Naive B cell (primary cell): ENCODE data around the gene ADGRE1. TPM values are rescaled to one million over a fixed set of nuclear protein-coding genes. Genes with fewer than 3 reads are reported as not detected.

Source experiments
- ATAC-seq, 2 donors: fragments of 150-1000 bp; cut with Tn5 transposase; 2 replicates each; pipeline ENCODE4 v1.10.0; 2021; ENCODE audit warnings: low read depth in 2 of 2, mild to moderate bottlenecking in 2 of 2, moderate library complexity in 2 of 2
- DNase-seq: peaks from one replicate; pipeline ENCODE4 v3.0.0; 2022
- H3K27ac Mint-ChIP-seq, 6 donors: one replicate each; pipeline ENCODE4 v1.8.0; 2020 to 2022; ENCODE audit warnings: mild to moderate bottlenecking in 6 of 6, mixed read lengths in 6 of 6, moderate library complexity in 5 of 6, inconsistent platforms in 2 of 6
- H3K27me3 Mint-ChIP-seq, 3 donors: one replicate each; pipeline ENCODE4 v1.8.0; 2021 to 2022; ENCODE audit warnings: mixed read lengths in 3 of 3, mild to moderate bottlenecking in 1 of 3
- H3K36me3 Mint-ChIP-seq, 2 donors: one replicate each; pipeline ENCODE4 v1.8.0; 2020 to 2022; ENCODE audit warnings: mixed read lengths in 2 of 2, inconsistent platforms in 1 of 2, mild to moderate bottlenecking in 1 of 2
- H3K4me1 Mint-ChIP-seq, 3 donors: one replicate each; pipeline ENCODE4 v1.8.0; 2020 to 2022; ENCODE audit warnings: mixed read lengths in 3 of 3, inconsistent platforms in 1 of 3, mild to moderate bottlenecking in 1 of 3, moderate library complexity in 1 of 3
- H3K4me3 Mint-ChIP-seq, 8 donors: one replicate each; pipeline ENCODE4 v1.8.0; 2020 to 2022; ENCODE audit warnings: mild to moderate bottlenecking in 8 of 8, mixed read lengths in 8 of 8, moderate library complexity in 8 of 8, inconsistent platforms in 2 of 8
- H3K9me3 Mint-ChIP-seq, 7 donors: one replicate each; pipeline ENCODE4 v1.8.0; 2020 to 2022; ENCODE audit warnings: mixed read lengths in 7 of 7, mild to moderate bottlenecking in 5 of 7, inconsistent platforms in 2 of 7, moderate library complexity in 1 of 7
- polyA plus RNA-seq, 6 donors: library from polyadenylated mRNA; unstranded; fragments of 300-500 nt; fragmentation: Illumina TruSeq; gene quantifications; one replicate each; pipeline ENCODE4 v1.2.3, GENCODE V29; 2021; ENCODE audit warnings: low read depth in 6 of 6

ADGRE1 gene
- polyA plus RNA-seq, 6 donors from 2014 or later = 0.44 to 0.67 (median 0.52) TPM; not detected in 3

- Mint-ChIP-seq H3K36me3 (peaks cover 8 to 35% of the 10 kb centered on the region in 2 donors), H3K4me3 (no peak overlapping the region), H3K27me3 (peaks cover 21 to 40% (median 32%) of the 10 kb centered on the region in 3 donors), H3K4me1 (peaks cover 12 to 20% (median 19%) of the 10 kb centered on the region in 3 donors), H3K9me3 (peaks cover 18 to 52% (median 27%) of the 10 kb centered on the region in 7 donors), H3K27ac (no peak overlapping the region)
- ATAC-seq = no peak
- DNase-seq = no peak
Observed at GRCh38 chr19:6890401-6890913, 3.1 kb downstream of the ADGRE1 start.

GRCh38 chr19:6890938-6891337 lies 3.6 kb downstream of the ADGRE1 start:
- H3K9me3 Mint-ChIP-seq = peaks cover 19 to 56% (median 32%) of the 10 kb centered on the region in 7 donors

DNA sequence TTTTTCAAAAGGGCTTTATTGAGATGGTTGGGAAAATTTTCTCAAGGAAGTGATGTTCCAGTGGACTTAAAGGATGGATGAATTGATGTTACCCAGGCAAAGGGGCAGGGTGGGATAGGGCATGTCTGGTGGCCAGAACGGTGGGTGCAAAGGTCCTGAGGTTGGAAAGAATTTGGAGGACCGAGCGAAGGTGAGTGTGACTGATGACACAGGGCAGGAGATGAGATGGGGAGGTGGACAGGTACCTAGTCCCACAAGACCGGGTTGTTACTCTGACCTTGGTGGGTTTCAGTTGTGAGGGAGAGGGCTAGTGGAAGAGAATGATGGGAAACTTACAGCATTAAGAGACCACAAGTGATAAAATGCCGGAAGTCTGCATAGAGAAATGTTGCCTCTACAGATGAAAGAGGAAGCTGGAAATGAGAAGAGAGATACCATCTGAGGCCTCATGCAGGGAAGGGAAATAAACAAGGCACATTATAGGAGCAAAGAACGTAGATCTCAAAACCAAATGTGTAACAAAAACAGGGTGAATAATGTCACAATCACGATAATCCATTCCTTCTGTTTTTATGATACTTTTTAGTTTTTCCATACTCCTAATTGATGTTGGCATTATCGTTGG lies 4.5 kb downstream of the ADGRE1 start:
- H3K4me3 Mint-ChIP-seq = peak overlapping the region in 4 of 8 donors; percentile 2 to 75 (median 22)
- H3K4me1 Mint-ChIP-seq = peaks cover 12 to 20% (median 19%) of the 10 kb centered on the region in 3 donors

More at GRCh38 chr19:6890938-6891337, 3.6 kb downstream of the ADGRE1 start:
- Mint-ChIP-seq H3K4me3 (peak overlapping the region in 1 of 8 donors; percentile 12), H3K27me3 (peaks cover 25 to 45% (median 32%) of the 10 kb centered on the region in 3 donors), H3K36me3 (peaks cover 8 to 40% of the 10 kb centered on the region in 2 donors), H3K27ac (no peak overlapping the region), H3K4me1 (peaks cover 12 to 20% (median 19%) of the 10 kb centered on the region in 3 donors)
- DNase-seq = no peak
- no peak for ATAC-seq

DNA sequence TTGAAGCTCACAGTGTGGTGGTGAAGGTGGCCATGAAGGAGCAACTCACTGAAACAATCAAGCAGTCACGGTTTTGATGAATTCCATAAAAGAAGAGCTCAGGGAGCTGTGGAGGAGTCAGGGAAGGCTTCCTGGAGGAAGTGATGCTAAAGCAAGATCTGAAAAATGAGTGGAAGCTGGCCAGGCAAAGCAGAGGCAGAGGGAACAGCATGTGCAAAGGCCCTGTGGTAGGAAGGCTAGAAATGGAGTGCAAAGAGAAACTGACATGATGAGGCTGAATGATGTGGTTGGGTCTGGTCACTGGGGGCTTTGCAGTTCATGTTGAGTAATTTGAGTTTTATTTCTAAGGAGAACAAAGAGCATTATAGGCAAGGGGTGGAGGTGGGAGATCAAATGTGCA lies 6.9 kb downstream of the ADGRE1 start:
- Mint-ChIP-seq H3K4me3 (peak overlapping the region in 1 of 8 donors; percentile 54), H3K36me3 (peaks cover 0 to 40% of the 10 kb centered on the region in 2 donors), H3K27me3 (peaks cover 10 to 39% (median 15%) of the 10 kb centered on the region in 3 donors), H3K27ac (no peak overlapping the region), H3K4me1 (peaks cover 12 to 20% (median 15%) of the 10 kb centered on the region in 3 donors), H3K9me3 (peaks cover 8 to 34% (median 17%) of the 10 kb centered on the region in 7 donors)
- DNase-seq (no peak), ATAC-seq (no peak)

More for the DNA sequence above, 4.5 kb downstream of the ADGRE1 start:
- Mint-ChIP-seq H3K9me3 (peaks cover 21 to 56% (median 30%) of the 10 kb centered on the region in 7 donors), H3K27ac (peak overlapping the region in 3 of 6 donors; percentile 49 to 92 (median 50)), H3K27me3 (peaks cover 27 to 48% (median 29%) of the 10 kb centered on the region in 3 donors), H3K36me3 (peaks cover 7 to 47% of the 10 kb centered on the region in 2 donors)
- ATAC-seq (peak; percentile 42 to 61), DNase-seq (no peak)

DNA sequence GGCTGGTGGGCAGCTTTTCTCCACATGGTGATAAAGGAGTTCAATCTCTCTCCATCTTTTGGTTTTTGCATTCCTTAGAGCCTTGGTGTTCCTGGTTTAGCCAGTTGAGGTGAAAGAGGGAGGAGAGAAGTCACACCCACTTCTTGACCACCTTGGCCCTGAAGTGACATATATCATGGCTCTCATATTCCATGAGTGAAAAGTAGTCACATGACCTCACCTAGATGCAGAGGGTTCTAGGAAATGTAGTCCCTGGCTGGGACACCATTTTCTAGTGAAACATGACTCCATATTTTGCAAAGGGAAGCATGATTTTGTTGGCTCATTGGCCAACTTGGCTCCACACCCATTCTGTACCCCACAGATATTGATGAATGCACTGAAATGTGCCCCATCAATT lies 16.1 kb downstream of the ADGRE1 start:
- Mint-ChIP-seq H3K4me1 (no peaks in the 10 kb centered on the region), H3K4me3 (no peak overlapping the region), H3K27me3 (peaks cover 0 to 23% (median 19%) of the 10 kb centered on the region in 3 donors), H3K9me3 (peaks cover 11 to 50% (median 38%) of the 10 kb centered on the region in 7 donors), H3K27ac (no peak overlapping the region), H3K36me3 (peaks cover 18 to 24% of the 10 kb centered on the region in 2 donors)
- ATAC-seq (no peak), DNase-seq (no peak)

GRCh38 chr19:6906559-6907060 lies 19.2 kb downstream of the ADGRE1 start:
- H3K27me3 Mint-ChIP-seq = peaks cover 0 to 23% (median 5%) of the 10 kb centered on the region in 3 donors
- no peak for DNase-seq
- H3K4me3 Mint-ChIP-seq = no peak overlapping the region
- peaks cover 3 to 17% of the 10 kb centered on the region in 2 donors for H3K36me3 Mint-ChIP-seq
- no peaks in the 10 kb centered on the region for H3K4me1 Mint-ChIP-seq
- no peak for ATAC-seq
- no peak overlapping the region for H3K27ac Mint-ChIP-seq
- H3K9me3 Mint-ChIP-seq = peaks cover 1 to 41% (median 31%) of the 10 kb centered on the region in 7 donors

GRCh38 chr19:6911523-6911922 lies 24.1 kb downstream of the ADGRE1 start:
- H3K27ac Mint-ChIP-seq = no peak overlapping the region

DNA sequence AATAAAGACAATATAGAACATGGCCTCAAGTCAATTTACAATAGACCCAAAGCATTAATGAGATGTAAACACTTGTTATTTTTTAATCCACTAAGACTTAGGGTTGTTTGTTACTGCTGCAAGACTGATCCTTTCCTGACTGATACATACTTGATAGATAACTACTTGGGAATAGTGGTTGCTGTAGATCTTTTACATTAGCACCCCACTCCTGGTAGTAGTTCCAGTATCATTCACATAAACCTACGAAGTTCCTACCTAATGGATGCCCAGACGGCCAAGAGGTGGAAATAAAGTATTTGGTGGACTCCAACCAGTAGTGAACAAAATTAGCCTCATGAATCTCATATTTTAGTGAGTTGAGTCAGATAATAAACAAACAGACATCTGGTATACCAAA lies 26.9 kb downstream of the ADGRE1 start:
- no peaks in the 10 kb centered on the region for H3K4me1 Mint-ChIP-seq
- ATAC-seq (no peak), DNase-seq (no peak)
- peaks cover 4 to 13% (median 8%) of the 10 kb centered on the region in 3 donors for H3K27me3 Mint-ChIP-seq
- H3K4me3 Mint-ChIP-seq = no peak overlapping the region
- H3K36me3 Mint-ChIP-seq = peaks cover 8 to 10% of the 10 kb centered on the region in 2 donors
- no peak overlapping the region for H3K27ac Mint-ChIP-seq
- peaks cover 17 to 32% (median 24%) of the 10 kb centered on the region in 7 donors for H3K9me3 Mint-ChIP-seq

More at GRCh38 chr19:6911523-6911922, 24.1 kb downstream of the ADGRE1 start:
- no peak for DNase-seq
- no peaks in the 10 kb centered on the region for H3K4me1 Mint-ChIP-seq
- H3K9me3 Mint-ChIP-seq = peaks cover 12 to 48% (median 45%) of the 10 kb centered on the region in 7 donors
- H3K4me3 Mint-ChIP-seq = no peak overlapping the region
- H3K36me3 Mint-ChIP-seq = peaks cover 10 to 15% of the 10 kb centered on the region in 2 donors
- peaks cover 0 to 18% (median 8%) of the 10 kb centered on the region in 3 donors for H3K27me3 Mint-ChIP-seq
- ATAC-seq = no peak

GRCh38 chr19:6916952-6917351 lies 29.6 kb downstream of the ADGRE1 start:
- H3K4me1 Mint-ChIP-seq = no peaks in the 10 kb centered on the region
- H3K9me3 Mint-ChIP-seq = peaks cover 12 to 29% (median 23%) of the 10 kb centered on the region in 7 donors
- ATAC-seq (no peak), DNase-seq (no peak)
- peak overlapping the region in 1 of 8 donors; percentile 56 for H3K4me3 Mint-ChIP-seq
- peaks cover 8 to 10% of the 10 kb centered on the region in 2 donors for H3K36me3 Mint-ChIP-seq
- H3K27ac Mint-ChIP-seq = peak overlapping the region in 1 of 6 donors; percentile 8
- H3K27me3 Mint-ChIP-seq = peaks cover 5 to 11% (median 11%) of the 10 kb centered on the region in 3 donors

DNA sequence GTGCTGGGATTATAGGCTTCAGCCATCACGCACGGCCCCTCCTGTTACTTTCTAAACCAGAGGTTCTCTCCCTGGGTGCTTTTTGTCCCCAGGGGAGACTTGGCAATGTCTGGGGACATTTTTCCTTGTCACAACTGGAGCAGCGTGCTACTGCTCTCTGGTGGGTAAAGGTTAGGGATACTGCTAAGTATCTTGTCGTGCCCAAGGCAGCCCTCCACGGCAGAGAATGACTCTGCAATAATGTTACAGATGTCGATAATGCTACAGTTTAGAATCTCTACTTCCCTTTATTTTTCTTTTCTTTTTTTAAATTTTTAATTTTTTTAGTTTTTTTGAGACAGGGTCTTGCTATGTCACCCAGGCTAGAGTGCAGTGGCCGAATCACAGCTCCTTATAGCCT lies 38.0 kb downstream of the ADGRE1 start:
- H3K4me1 Mint-ChIP-seq = peaks cover 0 to 5% (median 0%) of the 10 kb centered on the region in 3 donors
- H3K9me3 Mint-ChIP-seq = peaks cover 8 to 21% (median 17%) of the 10 kb centered on the region in 7 donors
- no peak overlapping the region for H3K4me3 Mint-ChIP-seq
- H3K27me3 Mint-ChIP-seq = peaks cover 0 to 23% (median 13%) of the 10 kb centered on the region in 3 donors
- H3K36me3 Mint-ChIP-seq = peaks cover 4 to 6% of the 10 kb centered on the region in 2 donors
- DNase-seq = no peak
- ATAC-seq = no peak
- H3K27ac Mint-ChIP-seq = peak overlapping the region in 1 of 6 donors; percentile 42

- Mint-ChIP-seq H3K4me3 (peak overlapping the region in 1 of 8 donors; percentile 3), H3K36me3 (peaks cover 4 to 11% of the 10 kb centered on the region in 2 donors), H3K27ac (peak overlapping the region in 2 of 6 donors; percentile 39 to 42), H3K4me1 (peaks cover 0 to 5% (median 0%) of the 10 kb centered on the region in 3 donors), H3K27me3 (peaks cover 0 to 23% (median 13%) of the 10 kb centered on the region in 3 donors), H3K9me3 (peaks cover 9 to 25% (median 22%) of the 10 kb centered on the region in 7 donors)
- ATAC-seq (no peak), DNase-seq (no peak)
Observed at GRCh38 chr19:6925801-6926751, 38.7 kb downstream of the ADGRE1 start.

GRCh38 chr19:6930190-6930589 lies 42.8 kb downstream of the ADGRE1 start:
- DNase-seq (no peak), ATAC-seq (no peak)
- Mint-ChIP-seq H3K27ac (no peak overlapping the region), H3K4me1 (peaks cover 0 to 5% (median 0%) of the 10 kb centered on the region in 3 donors), H3K36me3 (peaks cover 4 to 14% of the 10 kb centered on the region in 2 donors), H3K4me3 (no peak overlapping the region), H3K9me3 (peaks cover 10 to 32% (median 25%) of the 10 kb centered on the region in 7 donors), H3K27me3 (peaks cover 3 to 6% (median 6%) of the 10 kb centered on the region in 3 donors)
